Breast epithelium (tissue), 4 donors: Measurements from ENCODE around the gene FANCD2. TPM values are rescaled to one million over a fixed set of nuclear protein-coding genes. Genes with fewer than 3 reads are reported as not detected.
"Not testable (repeated sequence)": the region's sequence is repeated elsewhere in the genome, so short reads cannot be mapped to it uniquely, and the experiment has no call there.

Experiments
- DNase-seq, 2 donors: peaks; one replicate each; pipeline ENCODE4 v3.0.0-alpha.2; 2019; ENCODE audit warnings: low spot score in 2 of 2
- H3K27ac ChIP-seq, 2 donors: fragments of 200-600 bp; sonication (generic) in 1 of 2; one replicate each; pipeline ENCODE4 v1.5.1; 2016 to 2019; ENCODE audit warnings: mild to moderate bottlenecking in 1 of 2
- H3K27me3 ChIP-seq, 2 donors: fragments of 200-600 bp; sonication (generic) in 1 of 2; one replicate each; pipeline versions ENCODE4 v1.5.1 to v1.6.0; 2017 to 2019; ENCODE audit warnings: control low read depth in 1 of 2, mild to moderate bottlenecking in 1 of 2
- H3K36me3 ChIP-seq: fragments of 200-600 bp; one replicate; pipeline ENCODE4 v1.5.1; 2019
- H3K4me1 ChIP-seq, 2 donors: fragments of 200-600 bp; sonication (generic); one replicate each; pipeline ENCODE4 v1.5.1; 2016 to 2019; ENCODE audit warnings: control low read depth in 1 of 2
- H3K4me3 ChIP-seq, 3 donors: fragments of 200-600 bp; sonication (generic); 1 replicate in 2 of 3; 2 replicates in 1 of 3; pipeline ENCODE4 v1.5.1; 2016 to 2019; ENCODE audit warnings: mild to moderate bottlenecking in 3 of 3, moderate library complexity in 2 of 3
- H3K9me3 ChIP-seq, 2 donors: fragments of 200-600 bp; sonication (generic) in 1 of 2; one replicate each; pipeline ENCODE4 v1.5.1; 2016 to 2019; ENCODE audit warnings: control low read depth in 1 of 2
- CTCF ChIP-seq, 3 donors: fragments of 450-650 bp; IDR thresholded peaks; one replicate each; pipeline ENCODE4 v1.5.1; 2016 to 2017; ENCODE audit warnings: antibody characterized with exemption in 3 of 3, mild to moderate bottlenecking in 3 of 3, moderate library complexity in 3 of 3
- POLR2A ChIP-seq: fragments of 450-650 bp; IDR thresholded peaks from one replicate; pipeline ENCODE4 v1.6.1; 2016; ENCODE audit warnings: antibody characterized with exemption, mild to moderate bottlenecking, moderate library complexity
- POLR2AphosphoS5 ChIP-seq, 3 donors: sonication (generic); formaldehyde crosslinking; IDR thresholded peaks; one replicate each; pipeline ENCODE4 v1.6.1; 2017; ENCODE audit warnings: antibody characterized with exemption in 3 of 3
- intact Hi-C: fragments of 100-400 bp; cut with DNase I; formaldehyde crosslinking; loops from one replicate; pipeline ENCODE4 v1.15.1; 2023; ENCODE audit warnings: low total_unique reads
- total RNA-seq, 3 donors: library from RNA; depleted of rRNA; stranded (reverse); fragments of >200 nt; gene quantifications; one replicate each; pipeline ENCODE4 v1.1.0, GENCODE V29; 2016

FANCD2 gene
- total RNA-seq, 3 donors from 2014 or later, result 3.7 to 12.9 (median 6.2) TPM

GRCh38 chr3:10015461-10015904 lies 10.8 kb upstream of the FANCD2 start:
- intact Hi-C loops, result no loop called here

GRCh38 chr3:10017636-10018292 lies 8.5 kb upstream of the FANCD2 start:
- no peak for DNase-seq
- Histone ChIP-seq H3K27ac (peak overlapping the region in 1 of 2 donors; percentile 20), H3K36me3 (no peaks in the 10 kb centered on the region)

More at GRCh38 chr3:10015461-10015904, 10.8 kb upstream of the FANCD2 start:
- peaks cover 6 to 15% of the 10 kb centered on the region in 2 donors for H3K4me1 ChIP-seq
- TF ChIP-seq POLR2AphosphoS5 (IDR thresholded peaks at IDR 0.05) (peak; percentile 56 to 75 (median 74)), POLR2A (no peak)
- no peaks in the 10 kb centered on the region for H3K9me3 ChIP-seq
- peak; percentile 86 to 91 for DNase-seq
- peak overlapping the region; percentile 93 to 99 for H3K27ac ChIP-seq
- H3K27me3 ChIP-seq, result no peaks in the 10 kb centered on the region
- H3K36me3 ChIP-seq, result no peaks in the 10 kb centered on the region
- peak overlapping the region in 1 of 3 donors; percentile 56 for H3K4me3 ChIP-seq

GRCh38 chr3:10018806-10019205 lies 7.4 kb upstream of the FANCD2 start:
- H3K27ac ChIP-seq, intact Hi-C loops, H3K9me3 ChIP-seq, H3K4me1 ChIP-seq, H3K36me3 ChIP-seq, DNase-seq, H3K27me3 ChIP-seq, H3K4me3 ChIP-seq: not testable (repeated sequence)

More at GRCh38 chr3:10017636-10018292, 8.5 kb upstream of the FANCD2 start:
- Histone ChIP-seq H3K4me3 (no peak overlapping the region), H3K4me1 (peaks cover 0 to 8% of the 10 kb centered on the region in 2 donors), H3K27me3 (no peaks in the 10 kb centered on the region), H3K9me3 (no peaks in the 10 kb centered on the region)
- TF ChIP-seq POLR2A (no peak), CTCF (IDR thresholded peaks at IDR 0.05) (no peak), POLR2AphosphoS5 (IDR thresholded peaks at IDR 0.05) (no peak)
- intact Hi-C loops, result no loop called here

- no peaks in the 10 kb centered on the region for H3K9me3 ChIP-seq
- H3K4me1 ChIP-seq, result peaks cover 0 to 8% of the 10 kb centered on the region in 2 donors
- no peak for DNase-seq
- H3K27ac ChIP-seq, result no peak overlapping the region
- intact Hi-C loops, result no loop called here
- no peaks in the 10 kb centered on the region for H3K27me3 ChIP-seq
- no peak overlapping the region for H3K4me3 ChIP-seq
- TF ChIP-seq POLR2A (no peak), CTCF (IDR thresholded peaks at IDR 0.05) (no peak), POLR2AphosphoS5 (IDR thresholded peaks at IDR 0.05) (no peak)
- H3K36me3 ChIP-seq, result no peaks in the 10 kb centered on the region
Measured at GRCh38 chr3:10019326-10019725, 6.9 kb upstream of the FANCD2 start.

GRCh38 chr3:10021856-10022775 lies 4.1 kb upstream of the FANCD2 start:
- Histone ChIP-seq H3K4me3 (no peak overlapping the region), H3K27ac (no peak overlapping the region), H3K27me3 (no peaks in the 10 kb centered on the region), H3K9me3 (no peaks in the 10 kb centered on the region), H3K36me3 (no peaks in the 10 kb centered on the region), H3K4me1 (peaks cover 0 to 9% of the 10 kb centered on the region in 2 donors)
- DNase-seq, result no peak
- intact Hi-C loops, result no loop called here
- no peak for TF ChIP-seq CTCF (IDR thresholded peaks at IDR 0.05)
- no peak for TF ChIP-seq POLR2A
- TF ChIP-seq POLR2AphosphoS5 (IDR thresholded peaks at IDR 0.05), result no peak
